Measurements from ENCODE around the gene RBBP9. TPM values are rescaled to one million over a fixed set of nuclear protein-coding genes. Genes with fewer than 3 reads are reported as not detected.

RBBP9 gene
- total and polyA plus RNA-seq, 2 experiments from 2014 or later = 4.8 to 21.1 TPM

DNA sequence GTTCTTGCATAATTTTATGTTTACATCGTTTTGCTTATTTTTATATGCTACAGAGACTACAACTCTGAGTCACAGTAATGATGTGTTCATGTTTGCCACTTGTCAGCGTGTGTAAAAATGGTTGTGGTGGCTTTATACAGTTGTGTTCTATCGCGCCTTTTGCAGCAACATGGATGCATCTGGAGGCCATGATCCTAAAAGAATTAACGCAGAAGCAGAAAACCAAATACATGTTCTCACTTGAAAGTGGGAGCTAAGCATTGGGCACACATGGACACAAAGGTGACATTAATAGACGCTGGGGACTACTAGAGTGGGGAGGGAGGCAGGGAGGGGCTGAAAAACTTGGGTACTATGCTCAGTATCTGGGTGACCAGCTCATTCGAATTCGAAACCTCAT is 9.7 kb upstream of the RBBP9 start (continued):
- TF ChIP-seq, protein P1, sequence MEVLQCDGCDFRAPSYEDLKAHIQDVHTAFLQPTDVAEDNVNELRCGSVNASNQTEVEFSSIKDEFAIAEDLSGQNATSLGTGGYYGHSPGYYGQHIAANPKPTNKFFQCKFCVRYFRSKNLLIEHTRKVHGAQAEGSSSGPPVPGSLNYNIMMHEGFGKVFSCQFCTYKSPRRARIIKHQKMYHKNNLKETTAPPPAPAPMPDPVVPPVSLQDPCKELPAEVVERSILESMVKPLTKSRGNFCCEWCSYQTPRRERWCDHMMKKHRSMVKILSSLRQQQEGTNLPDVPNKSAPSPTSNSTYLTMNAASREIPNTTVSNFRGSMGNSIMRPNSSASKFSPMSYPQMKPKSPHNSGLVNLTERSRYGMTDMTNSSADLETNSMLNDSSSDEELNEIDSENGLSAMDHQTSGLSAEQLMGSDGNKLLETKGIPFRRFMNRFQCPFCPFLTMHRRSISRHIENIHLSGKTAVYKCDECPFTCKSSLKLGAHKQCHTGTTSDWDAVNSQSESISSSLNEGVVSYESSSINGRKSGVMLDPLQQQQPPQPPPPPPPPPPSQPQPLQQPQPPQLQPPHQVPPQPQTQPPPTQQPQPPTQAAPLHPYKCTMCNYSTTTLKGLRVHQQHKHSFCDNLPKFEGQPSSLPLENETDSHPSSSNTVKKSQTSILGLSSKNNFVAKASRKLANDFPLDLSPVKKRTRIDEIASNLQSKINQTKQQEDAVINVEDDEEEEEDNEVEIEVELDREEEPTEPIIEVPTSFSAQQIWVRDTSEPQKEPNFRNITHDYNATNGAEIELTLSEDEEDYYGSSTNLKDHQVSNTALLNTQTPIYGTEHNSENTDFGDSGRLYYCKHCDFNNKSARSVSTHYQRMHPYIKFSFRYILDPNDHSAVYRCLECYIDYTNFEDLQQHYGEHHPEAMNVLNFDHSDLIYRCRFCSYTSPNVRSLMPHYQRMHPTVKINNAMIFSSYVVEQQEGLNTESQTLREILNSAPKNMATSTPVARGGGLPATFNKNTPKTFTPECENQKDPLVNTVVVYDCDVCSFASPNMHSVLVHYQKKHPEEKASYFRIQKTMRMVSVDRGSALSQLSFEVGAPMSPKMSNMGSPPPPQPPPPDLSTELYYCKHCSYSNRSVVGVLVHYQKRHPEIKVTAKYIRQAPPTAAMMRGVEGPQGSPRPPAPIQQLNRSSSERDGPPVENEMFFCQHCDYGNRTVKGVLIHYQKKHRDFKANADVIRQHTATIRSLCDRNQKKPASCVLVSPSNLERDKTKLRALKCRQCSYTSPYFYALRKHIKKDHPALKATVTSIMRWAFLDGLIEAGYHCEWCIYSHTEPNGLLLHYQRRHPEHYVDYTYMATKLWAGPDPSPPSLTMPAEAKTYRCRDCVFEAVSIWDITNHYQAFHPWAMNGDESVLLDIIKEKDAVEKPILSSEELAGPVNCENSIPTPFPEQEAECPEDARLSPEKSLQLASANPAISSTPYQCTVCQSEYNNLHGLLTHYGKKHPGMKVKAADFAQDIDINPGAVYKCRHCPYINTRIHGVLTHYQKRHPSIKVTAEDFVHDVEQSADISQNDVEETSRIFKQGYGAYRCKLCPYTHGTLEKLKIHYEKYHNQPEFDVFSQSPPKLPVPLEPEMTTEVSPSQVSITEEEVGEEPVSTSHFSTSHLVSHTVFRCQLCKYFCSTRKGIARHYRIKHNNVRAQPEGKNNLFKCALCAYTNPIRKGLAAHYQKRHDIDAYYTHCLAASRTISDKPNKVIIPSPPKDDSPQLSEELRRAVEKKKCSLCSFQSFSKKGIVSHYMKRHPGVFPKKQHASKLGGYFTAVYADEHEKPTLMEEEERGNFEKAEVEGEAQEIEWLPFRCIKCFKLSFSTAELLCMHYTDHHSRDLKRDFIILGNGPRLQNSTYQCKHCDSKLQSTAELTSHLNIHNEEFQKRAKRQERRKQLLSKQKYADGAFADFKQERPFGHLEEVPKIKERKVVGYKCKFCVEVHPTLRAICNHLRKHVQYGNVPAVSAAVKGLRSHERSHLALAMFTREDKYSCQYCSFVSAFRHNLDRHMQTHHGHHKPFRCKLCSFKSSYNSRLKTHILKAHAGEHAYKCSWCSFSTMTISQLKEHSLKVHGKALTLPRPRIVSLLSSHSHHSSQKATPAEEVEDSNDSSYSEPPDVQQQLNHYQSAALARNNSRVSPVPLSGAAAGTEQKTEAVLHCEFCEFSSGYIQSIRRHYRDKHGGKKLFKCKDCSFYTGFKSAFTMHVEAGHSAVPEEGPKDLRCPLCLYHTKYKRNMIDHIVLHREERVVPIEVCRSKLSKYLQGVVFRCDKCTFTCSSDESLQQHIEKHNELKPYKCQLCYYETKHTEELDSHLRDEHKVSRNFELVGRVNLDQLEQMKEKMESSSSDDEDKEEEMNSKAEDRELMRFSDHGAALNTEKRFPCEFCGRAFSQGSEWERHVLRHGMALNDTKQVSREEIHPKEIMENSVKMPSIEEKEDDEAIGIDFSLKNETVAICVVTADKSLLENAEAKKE (CRISPR knock-in tag; IDR thresholded peaks at IDR 0.05) = no peak
- TF ChIP-seq, protein P2, sequence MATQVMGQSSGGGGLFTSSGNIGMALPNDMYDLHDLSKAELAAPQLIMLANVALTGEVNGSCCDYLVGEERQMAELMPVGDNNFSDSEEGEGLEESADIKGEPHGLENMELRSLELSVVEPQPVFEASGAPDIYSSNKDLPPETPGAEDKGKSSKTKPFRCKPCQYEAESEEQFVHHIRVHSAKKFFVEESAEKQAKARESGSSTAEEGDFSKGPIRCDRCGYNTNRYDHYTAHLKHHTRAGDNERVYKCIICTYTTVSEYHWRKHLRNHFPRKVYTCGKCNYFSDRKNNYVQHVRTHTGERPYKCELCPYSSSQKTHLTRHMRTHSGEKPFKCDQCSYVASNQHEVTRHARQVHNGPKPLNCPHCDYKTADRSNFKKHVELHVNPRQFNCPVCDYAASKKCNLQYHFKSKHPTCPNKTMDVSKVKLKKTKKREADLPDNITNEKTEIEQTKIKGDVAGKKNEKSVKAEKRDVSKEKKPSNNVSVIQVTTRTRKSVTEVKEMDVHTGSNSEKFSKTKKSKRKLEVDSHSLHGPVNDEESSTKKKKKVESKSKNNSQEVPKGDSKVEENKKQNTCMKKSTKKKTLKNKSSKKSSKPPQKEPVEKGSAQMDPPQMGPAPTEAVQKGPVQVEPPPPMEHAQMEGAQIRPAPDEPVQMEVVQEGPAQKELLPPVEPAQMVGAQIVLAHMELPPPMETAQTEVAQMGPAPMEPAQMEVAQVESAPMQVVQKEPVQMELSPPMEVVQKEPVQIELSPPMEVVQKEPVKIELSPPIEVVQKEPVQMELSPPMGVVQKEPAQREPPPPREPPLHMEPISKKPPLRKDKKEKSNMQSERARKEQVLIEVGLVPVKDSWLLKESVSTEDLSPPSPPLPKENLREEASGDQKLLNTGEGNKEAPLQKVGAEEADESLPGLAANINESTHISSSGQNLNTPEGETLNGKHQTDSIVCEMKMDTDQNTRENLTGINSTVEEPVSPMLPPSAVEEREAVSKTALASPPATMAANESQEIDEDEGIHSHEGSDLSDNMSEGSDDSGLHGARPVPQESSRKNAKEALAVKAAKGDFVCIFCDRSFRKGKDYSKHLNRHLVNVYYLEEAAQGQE (IDR thresholded peaks at IDR 0.05; ENCODE audit: unreplicated experiment) = no peak
- TF ChIP-seq POLR2AphosphoS5 (IDR thresholded peaks at IDR 0.05; ENCODE audit: low read depth) (no peak), JUNB (IDR thresholded peaks at IDR 0.05; ENCODE audit: unreplicated experiment) (no peak), ZNF114 (CRISPR knock-in tag; IDR thresholded peaks at IDR 0.05) (no peak), ZNF331 (CRISPR knock-in tag; IDR thresholded peaks at IDR 0.05; ENCODE audit: low read depth) (no peak)
